GM23248 (cell line): ENCODE data around the gene CUX1.

ENCODE experiments used
- EZH2 ChIP-seq: fragments of 200-600 bp; sonication (generic); IDR thresholded peaks from 2 replicates; pipeline ENCODE4 v1.6.1; 2018; ENCODE audit warnings: antibody characterized with exemption, mild to moderate bottlenecking; ENCODE audit not compliant: insufficient read depth, poor library complexity, severe bottlenecking
- EZH2phosphoT487 ChIP-seq: fragments of 200-600 bp; sonication (generic); IDR thresholded peaks from 2 replicates; pipeline ENCODE4 v1.6.1; 2018; ENCODE audit warnings: antibody characterized with exemption, moderate library complexity, mild to moderate bottlenecking, low read depth; ENCODE audit not compliant: insufficient read depth

GRCh38 chr7:102063690-102064180, 246.3 kb downstream of the CUX1 start:
- TF ChIP-seq EZH2 (no peak), EZH2phosphoT487 (no peak)
